T-cell (primary cell): ENCODE measurements around the gene QRICH2. TPM values are rescaled to one million over a fixed set of nuclear protein-coding genes. Genes with fewer than 3 reads are reported as not detected.
"Not testable (repeated sequence)": the region's sequence is repeated elsewhere in the genome, so short reads cannot be mapped to it uniquely, and the experiment has no call there.

Experiments
- ATAC-seq, 4 experiments: fragments of 200-7000 bp in 3 of 4; fragments of 150-1000 bp in 1 of 4; cut with Tn5 transposase; replicated peaks in 1 of 4; 1 replicate in 3 of 4; 2 replicates in 1 of 4; pipeline ENCODE4 v1.10.0; 2021; ENCODE audit warnings: moderate library complexity in 3 of 4, mild to moderate bottlenecking in 2 of 4, moderate number of reproducible peaks in 1 of 4
- CTCF ChIA-PET, 2 donors: fragments of 300-600 bp; sonication (Branson Sonifier 250); formaldehyde crosslinking; loops; one replicate each; lab custom pipeline; 2022; ENCODE audit warnings: antibody characterized with exemption in 2 of 2; lab: Charles Lee
- POLR2A ChIA-PET, 2 donors: fragments of 300-600 bp; sonication (Branson Sonifier 250); formaldehyde crosslinking; loops; one replicate each; lab custom pipeline; 2022; ENCODE audit warnings: antibody characterized with exemption in 2 of 2; lab: Charles Lee
- DNase-seq, 35 experiments: peaks; one replicate each; pipeline versions ENCODE4 v3.0.0 to v3.0.0-alpha.2; 2013 to 2023
- H3K27ac ChIP-seq: one replicate; pipeline ENCODE4 v1.5.1; 2013; ENCODE audit warnings: low read length
- H3K27me3 ChIP-seq, 2 experiments: replicated peaks in 1 of 2; 1 replicate in 1 of 2; 2 replicates in 1 of 2; pipeline versions ENCODE4 v1.6.1 to v1.7.0; 2013; ENCODE audit warnings: low read length in 1 of 2, mixed read lengths in 1 of 2; ENCODE audit not compliant: control insufficient read depth in 2 of 2, insufficient read depth in 2 of 2; ENCODE audit errors: extremely low read depth in 1 of 2
- H3K36me3 ChIP-seq, 2 donors: 1 replicate in 1 of 2; 2 replicates in 1 of 2; pipeline versions ENCODE4 v1.6.1 to v1.7.0; 2013; ENCODE audit warnings: low read length in 1 of 2; ENCODE audit not compliant: control insufficient read depth in 2 of 2, insufficient read depth in 1 of 2; ENCODE audit errors: extremely low read depth in 1 of 2
- H3K4me1 ChIP-seq, 2 experiments: 1 replicate in 1 of 2; 2 replicates in 1 of 2; pipeline versions ENCODE4 v1.6.1 to v1.7.0; 2013; ENCODE audit warnings: low read length in 2 of 2, mixed read lengths in 1 of 2; ENCODE audit not compliant: insufficient read depth in 2 of 2, control insufficient read depth in 1 of 2; ENCODE audit errors: extremely low read depth in 1 of 2
- H3K4me3 ChIP-seq, 2 donors: 1 replicate in 1 of 2; 2 replicates in 1 of 2; pipeline versions ENCODE4 v1.5.1 to v1.7.0; 2013; ENCODE audit warnings: mild to moderate bottlenecking in 2 of 2, low read length in 1 of 2, moderate library complexity in 1 of 2; ENCODE audit not compliant: control insufficient read depth in 1 of 2; ENCODE audit errors: extremely low read depth in 1 of 2
- H3K9me3 ChIP-seq: 2 replicates; pipeline ENCODE4 v1.7.0; 2013
- H3K27ac Mint-ChIP-seq, 2 donors: one replicate each; pipeline ENCODE4 v1.8.0; 2020 to 2021; ENCODE audit warnings: mild to moderate bottlenecking in 2 of 2, mixed read lengths in 2 of 2
- H3K27me3 Mint-ChIP-seq, 2 donors: one replicate each; pipeline ENCODE4 v1.8.0; 2021 to 2022; ENCODE audit warnings: mixed read lengths in 2 of 2
- H3K36me3 Mint-ChIP-seq: one replicate; pipeline ENCODE4 v1.8.0; 2021; ENCODE audit warnings: mixed read lengths
- H3K4me1 Mint-ChIP-seq, 3 donors: one replicate each; pipeline ENCODE4 v1.8.0; 2020 to 2022; ENCODE audit warnings: mixed read lengths in 3 of 3, mild to moderate bottlenecking in 1 of 3
- H3K4me3 Mint-ChIP-seq, 3 donors: one replicate each; pipeline ENCODE4 v1.8.0; 2020 to 2022; ENCODE audit warnings: mild to moderate bottlenecking in 3 of 3, mixed read lengths in 3 of 3, moderate library complexity in 3 of 3
- H3K9me3 Mint-ChIP-seq, 3 donors: one replicate each; pipeline ENCODE4 v1.8.0; 2020 to 2022; ENCODE audit warnings: mixed read lengths in 3 of 3
- WGBS: methylation state at CpG from one replicate; pipeline ENCODE4 v1.1.5; 2013; ENCODE audit warnings: missing lambda C conversion rate; ENCODE audit not compliant: insufficient coverage; 5-methylcytosine and 5-hydroxymethylcytosine counted together
- total RNA-seq, 35 experiments: library from RNA in 6 of 35; stranded (reverse) in 6 of 35; fragments of 120-200 nt in 1 of 35; gene quantifications; one replicate each; pipeline versions ENCODE4 v1.2.1 to v1.2.4 and lab custom pipeline; 2013 to 2026

Gene QRICH2
- total RNA-seq, 5 donors from 2014 or later (not counting 1 experiment from before 2014, with no cell fraction given), result 3.0 to 4.3 (median 3.4) TPM

- POLR2A ChIA-PET, result interaction anchor here (0.5 to 0.9 kb wide), 5 partner anchors 16 to 451 kb away, joined by 3 to 5 read pairs (median 3); partner anchors contain the start of gene WBP2 (in 1 of the 2)
- H3K9me3 Mint-ChIP-seq, result no peaks in the 10 kb centered on the region
- Histone ChIP-seq H3K4me3 (no peak overlapping the region), H3K9me3 (no peaks in the 10 kb centered on the region), H3K36me3 (no peaks in the 10 kb centered on the region), H3K27ac (no peak overlapping the region), H3K4me1 (peaks cover 29 to 62% of the 10 kb centered on the region in 2 experiments), H3K27me3 (no peaks in the 10 kb centered on the region)
- ATAC-seq (no peak), DNase-seq (no peak)
- H3K4me3 Mint-ChIP-seq, result peak overlapping the region in 1 of 3 donors; percentile 31
- H3K27me3 Mint-ChIP-seq, result no peaks in the 10 kb centered on the region
- H3K36me3 Mint-ChIP-seq, result no peaks in the 10 kb centered on the region
- WGBS, result 95% methylated on average over 8 of the region's 11 CpGs
- peaks cover 63 to 74% (median 70%) of the 10 kb centered on the region in 3 donors for H3K4me1 Mint-ChIP-seq
- H3K27ac Mint-ChIP-seq, result peak overlapping the region; percentile 78 to 83
- CTCF ChIA-PET, result interaction anchor here in 1 of 2 donors (1.0 kb wide), 1 partner anchor 15 kb away, joined by 3 read pairs; no protein-coding TSS in a partner anchor
Observed at GRCh38 chr17:76248013-76248782, 59.9 kb downstream of the QRICH2 start.

- Histone ChIP-seq H3K9me3 (no peaks in the 10 kb centered on the region), H3K4me1 (peaks cover 21 to 54% of the 10 kb centered on the region in 2 experiments), H3K27me3 (no peaks in the 10 kb centered on the region), H3K27ac (no peak overlapping the region), H3K4me3 (no peak overlapping the region), H3K36me3 (no peaks in the 10 kb centered on the region)
- no peak overlapping the region for H3K4me3 Mint-ChIP-seq
- CTCF ChIA-PET, result interaction anchor here in 1 of 2 donors (1.0 to 1.6 kb wide), 3 partner anchors 16 to 68 kb away, joined by 3 to 6 read pairs (median 5); partner anchors contain the start of gene UBALD2
- 93% methylated on average over 5 of the region's 8 CpGs for WGBS
- no peaks in the 10 kb centered on the region for H3K9me3 Mint-ChIP-seq
- no peak for DNase-seq
- H3K4me1 Mint-ChIP-seq, result peaks cover 63 to 74% (median 70%) of the 10 kb centered on the region in 3 donors
- peak overlapping the region; percentile 89 to 91 for H3K27ac Mint-ChIP-seq
- H3K27me3 Mint-ChIP-seq, result no peaks in the 10 kb centered on the region
- ATAC-seq, result no peak
- no peaks in the 10 kb centered on the region for H3K36me3 Mint-ChIP-seq
- POLR2A ChIA-PET, result interaction anchor here (0.5 to 0.9 kb wide), 3 partner anchors 18 to 392 kb away, joined by 3 to 5 read pairs (median 3); partner anchors contain the start of gene WBP2 (in 1 of the 2)
Observed at GRCh38 chr17:76247304-76247703, 60.8 kb downstream of the QRICH2 start.

- Mint-ChIP-seq H3K27ac (peak overlapping the region; percentile 89 to 91), H3K4me1 (peaks cover 59 to 73% (median 65%) of the 10 kb centered on the region in 3 donors), H3K4me3 (peak overlapping the region; percentile 25 to 75 (median 60)), H3K27me3 (no peaks in the 10 kb centered on the region), H3K9me3 (no peaks in the 10 kb centered on the region), H3K36me3 (no peaks in the 10 kb centered on the region)
- ATAC-seq (peak; percentile 89 to 94 (median 92)), DNase-seq (peak in 11 of 35 experiments; percentile 26 to 65 (median 36))
- peaks cover 0 to 7% of the 10 kb centered on the region in 2 experiments for H3K27me3 ChIP-seq
- peaks cover 12 to 54% of the 10 kb centered on the region in 2 experiments for H3K4me1 ChIP-seq
- WGBS, result 0% methylated on average over 2 of the region's 7 CpGs
- ChIA-PET POLR2A (interaction anchor here (0.5 to 1.6 kb wide), 9 partner anchors 10 to 343 kb away, joined by 3 to 9 read pairs (median 5); partner anchors contain the start of gene UBALD2 (in 2 of the 2)), CTCF (interaction anchor here in 1 of 2 donors (0.5 to 1.6 kb wide), 4 partner anchors 18 to 128 kb away, joined by 3 to 6 read pairs (median 4); partner anchors contain the start of gene UBALD2)
- H3K36me3 ChIP-seq, result no peaks in the 10 kb centered on the region
- no peaks in the 10 kb centered on the region for H3K9me3 ChIP-seq
- H3K27ac ChIP-seq, result peak overlapping the region; percentile 48
- H3K4me3 ChIP-seq, result no peak overlapping the region
Observed at GRCh38 chr17:76246080-76247066, 61.7 kb downstream of the QRICH2 start.

- H3K4me1 Mint-ChIP-seq, result peaks cover 62 to 70% (median 64%) of the 10 kb centered on the region in 3 donors
- CTCF ChIA-PET, H3K27ac ChIP-seq, H3K27me3 Mint-ChIP-seq, H3K9me3 ChIP-seq, H3K4me3 ChIP-seq, ATAC-seq, H3K36me3 Mint-ChIP-seq, DNase-seq, H3K9me3 Mint-ChIP-seq, H3K36me3 ChIP-seq: not testable (repeated sequence)
- Histone ChIP-seq H3K27me3 (peaks cover 0 to 12% of the 10 kb centered on the region in 2 experiments), H3K4me1 (peaks cover 18 to 61% of the 10 kb centered on the region in 2 experiments)
- H3K4me3 Mint-ChIP-seq, result peak overlapping the region in 1 of 3 donors; percentile 75
- WGBS, result 98% methylated on average over 7 of the region's 8 CpGs
- POLR2A ChIA-PET, result interaction anchor here (0.6 to 1.2 kb wide), 3 partner anchors 12 to 66 kb away, joined by 3 to 5 read pairs (median 3); no protein-coding TSS in a partner anchor
- peak overlapping the region; percentile 83 to 84 for H3K27ac Mint-ChIP-seq
Observed at GRCh38 chr17:76244721-76245120, 63.4 kb downstream of the QRICH2 start.

GRCh38 chr17:76243826-76244679, 64.0 kb downstream of the QRICH2 start:
- Mint-ChIP-seq H3K27ac (peak overlapping the region; percentile 83 to 84), H3K4me3 (peak overlapping the region in 1 of 3 donors; percentile 58), H3K9me3 (no peaks in the 10 kb centered on the region), H3K4me1 (peaks cover 66 to 72% (median 67%) of the 10 kb centered on the region in 3 donors), H3K36me3 (no peaks in the 10 kb centered on the region), H3K27me3 (no peaks in the 10 kb centered on the region)
- no peaks in the 10 kb centered on the region for H3K36me3 ChIP-seq
- WGBS, result 68% methylated on average over 8 of the region's 12 CpGs
- POLR2A ChIA-PET, result interaction anchor here in 1 of 2 donors (0.7 kb wide), 1 partner anchor 25 kb away, joined by 4 read pairs; no protein-coding TSS in a partner anchor
- H3K9me3 ChIP-seq, result no peaks in the 10 kb centered on the region
- peaks cover 20 to 67% of the 10 kb centered on the region in 2 experiments for H3K4me1 ChIP-seq
- H3K27ac ChIP-seq, result no peak overlapping the region
- ATAC-seq, result no peak
- H3K27me3 ChIP-seq, result peaks cover 0 to 12% of the 10 kb centered on the region in 2 experiments
- H3K4me3 ChIP-seq, result no peak overlapping the region
- peak in 2 of 35 experiments; percentile 18 to 30 for DNase-seq
- CTCF ChIA-PET, result no interaction called here
